Lung (tissue), 12 donors: ENCODE results near the gene HIGD2A. TPM values are rescaled to one million over a fixed set of nuclear protein-coding genes. Genes with fewer than 3 reads are reported as not detected.

Source experiments
- ATAC-seq: fragments of 200-7000 bp; cut with Tn5 transposase; one replicate; pipeline ENCODE4 v1.9.1; 2020; ENCODE audit warnings: moderate number of reproducible peaks; ENCODE audit not compliant: insufficient read depth, low FRiP score
- DNase-seq, 3 donors: peaks; one replicate each; pipeline ENCODE4 v3.0.0-alpha.2; 2013 to 2017
- H3K27ac ChIP-seq, 2 donors: one replicate each; pipeline ENCODE4 v1.5.1; 2013; ENCODE audit warnings: mild to moderate bottlenecking in 2 of 2, moderate library complexity in 2 of 2, control low read depth in 1 of 2, inconsistent platforms in 1 of 2, low read depth in 1 of 2, low read length in 1 of 2
- H3K27me3 ChIP-seq, 3 donors: one replicate each; pipeline ENCODE4 v1.5.1; 2013; ENCODE audit warnings: low read length in 2 of 3; ENCODE audit not compliant: control insufficient read depth in 3 of 3, insufficient read depth in 3 of 3
- H3K36me3 ChIP-seq, 4 donors: one replicate each; pipeline ENCODE4 v1.5.1; 2013; ENCODE audit warnings: low read length in 4 of 4, mild to moderate bottlenecking in 1 of 4, moderate library complexity in 1 of 4; ENCODE audit not compliant: control insufficient read depth in 4 of 4, insufficient read depth in 4 of 4
- H3K4me1 ChIP-seq, 5 donors: one replicate each; pipeline ENCODE4 v1.5.1; 2013; ENCODE audit warnings: low read length in 5 of 5, mild to moderate bottlenecking in 2 of 5, moderate library complexity in 1 of 5; ENCODE audit not compliant: control insufficient read depth in 5 of 5, insufficient read depth in 5 of 5
- H3K4me3 ChIP-seq: one replicate; pipeline ENCODE4 v1.5.1; 2013; ENCODE audit warnings: mild to moderate bottlenecking, control low read depth, moderate library complexity
- H3K9ac ChIP-seq, 2 donors: one replicate each; pipeline ENCODE4 v1.5.1; 2013; ENCODE audit warnings: low read length in 2 of 2, control low read depth in 1 of 2; ENCODE audit not compliant: insufficient read depth in 1 of 2
- H3K9me3 ChIP-seq, 4 donors: one replicate each; pipeline ENCODE4 v1.5.1; 2013; ENCODE audit warnings: low read length in 3 of 4, mild to moderate bottlenecking in 1 of 4, moderate library complexity in 1 of 4; ENCODE audit not compliant: control insufficient read depth in 4 of 4, insufficient read depth in 3 of 4
- CTCF ChIP-seq: IDR thresholded peaks from 2 replicates; pipeline ENCODE4 v1.5.1; 2012; ENCODE audit warnings: mild to moderate bottlenecking; ENCODE audit errors: control extremely low read depth, extremely low read depth
- WGBS, 2 donors: extraction: QIAGEN DNeasy Blood & Tissue Kit; methylation state at CpG; one replicate each; pipeline ENCODE4 v1.1.7; 2013; 5-methylcytosine and 5-hydroxymethylcytosine counted together
- polyA plus RNA-seq, 2 donors: library from polyadenylated mRNA; stranded (reverse); fragments of 200-250 nt; gene quantifications; one replicate each; pipeline ENCODE4 v1.2.1, GENCODE V29; 2013
- total RNA-seq, 2 donors: library from RNA; depleted of rRNA in 1 of 2; stranded (reverse); fragments of >200 nt in 1 of 2; gene quantifications; one replicate each; pipeline ENCODE4 v1.2.1, GENCODE V29; 2014 to 2021
- donor health status: control.
- donor health status: control.
- donor health status: Bipolar disorder and iron deficiency.
- donor health status: healthy.
- donor health status: DM: yes; HTN: yes; CAD: no.

Gene HIGD2A
- total and polyA plus RNA-seq, 4 donors: 71.2 to 190 (median 108) TPM

GRCh38 chr5:176352116-176352878 lies 36.3 kb upstream of the HIGD2A start:
- H3K27ac ChIP-seq: no peak overlapping the region
- H3K9me3 ChIP-seq: no peaks in the 10 kb centered on the region
- DNase-seq (no peak), ATAC-seq (no peak)
- no peaks in the 10 kb centered on the region for H3K27me3 ChIP-seq
- no peak overlapping the region for H3K9ac ChIP-seq
- TF ChIP-seq CTCF: no peak
- H3K4me3 ChIP-seq: no peak overlapping the region
- H3K4me1 ChIP-seq: peaks cover 0 to 10% (median 0%) of the 10 kb centered on the region in 5 donors
- WGBS, 2 donors: 92 to 97% methylated on average over 5 of the region's 5 CpGs
- peaks cover 34 to 62% (median 45%) of the 10 kb centered on the region in 4 donors for H3K36me3 ChIP-seq

- DNase-seq: no peak
- Histone ChIP-seq H3K36me3 (peaks cover 24 to 56% (median 39%) of the 10 kb centered on the region in 4 donors), H3K4me3 (no peak overlapping the region), H3K9ac (no peak overlapping the region), H3K9me3 (no peaks in the 10 kb centered on the region), H3K4me1 (peaks cover 0 to 10% (median 0%) of the 10 kb centered on the region in 5 donors), H3K27ac (no peak overlapping the region), H3K27me3 (no peaks in the 10 kb centered on the region)
- no peak for ATAC-seq
- WGBS, 2 donors: 93% methylated on average over 4 of the region's 4 CpGs
- no peak for TF ChIP-seq CTCF
Observed at GRCh38 chr5:176353533-176353932, 35.0 kb upstream of the HIGD2A start.

GRCh38 chr5:176355400-176356178 lies 33.0 kb upstream of the HIGD2A start:
- Histone ChIP-seq H3K36me3 (peaks cover 14 to 40% (median 25%) of the 10 kb centered on the region in 4 donors), H3K9me3 (no peaks in the 10 kb centered on the region)
- no peak for DNase-seq

More at GRCh38 chr5:176355400-176356178, 33.0 kb upstream of the HIGD2A start:
- no peak for ATAC-seq
- no peak overlapping the region for H3K4me3 ChIP-seq
- 89 to 93% methylated on average over 16 of the region's 16 CpGs for WGBS, 2 donors
- no peak overlapping the region for H3K27ac ChIP-seq
- TF ChIP-seq CTCF: no peak
- no peak overlapping the region for H3K9ac ChIP-seq
- H3K4me1 ChIP-seq: peaks cover 0 to 7% (median 2%) of the 10 kb centered on the region in 5 donors
- no peaks in the 10 kb centered on the region for H3K27me3 ChIP-seq
